ENCODE data around the gene CIAO3.
"Not testable (repeated sequence)": the region's sequence is repeated elsewhere in the genome, so short reads cannot be mapped to it uniquely, and the experiment has no call there.

CIAO3 gene

DNA sequence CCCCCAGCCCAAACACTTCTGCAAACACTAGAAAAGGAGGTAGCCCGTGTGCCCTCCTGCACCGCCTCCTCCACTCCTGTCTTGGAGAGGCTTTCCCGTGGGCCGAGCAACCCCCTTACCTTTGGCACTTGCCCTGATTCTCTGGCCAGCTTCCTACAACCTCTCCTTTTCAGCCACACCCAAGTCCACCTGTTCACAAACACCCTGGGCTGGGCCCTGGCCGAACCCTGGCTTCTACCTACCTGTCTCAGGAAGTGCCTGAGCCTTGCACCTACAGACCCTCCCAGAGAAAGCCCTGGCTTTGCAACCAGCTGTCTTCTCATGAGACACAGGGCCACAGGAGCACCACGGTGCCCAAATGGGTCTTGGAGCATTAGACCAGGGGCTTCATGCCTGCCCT lies 21.9 kb downstream of the CIAO3 start:
- no peaks in the 10 kb centered on the region for H3K9me3 ChIP-seq (ENCODE audit: control insufficient read depth, low read length)
- 91% methylated on average over 3 to 5 of the region's 6 CpGs for WGBS, 2 experiments (ENCODE audit: insufficient coverage in 2 of 2)
- H3K4me3 ChIP-seq (ENCODE audit: extremely low read depth, insufficient read depth, low read length, poor library complexity, severe bottlenecking) = no peak overlapping the region
- no peak overlapping the region for H3K27ac ChIP-seq (ENCODE audit: low read depth, low read length, severe bottlenecking)
- peaks cover 7% of the 10 kb centered on the region for H3K36me3 ChIP-seq (ENCODE audit: control insufficient read depth, insufficient read depth, low read length)
- H3K4me1 ChIP-seq (ENCODE audit: control insufficient read depth, insufficient read depth, low read length, poor library complexity, severe bottlenecking) = peaks cover 16% of the 10 kb centered on the region

DNA sequence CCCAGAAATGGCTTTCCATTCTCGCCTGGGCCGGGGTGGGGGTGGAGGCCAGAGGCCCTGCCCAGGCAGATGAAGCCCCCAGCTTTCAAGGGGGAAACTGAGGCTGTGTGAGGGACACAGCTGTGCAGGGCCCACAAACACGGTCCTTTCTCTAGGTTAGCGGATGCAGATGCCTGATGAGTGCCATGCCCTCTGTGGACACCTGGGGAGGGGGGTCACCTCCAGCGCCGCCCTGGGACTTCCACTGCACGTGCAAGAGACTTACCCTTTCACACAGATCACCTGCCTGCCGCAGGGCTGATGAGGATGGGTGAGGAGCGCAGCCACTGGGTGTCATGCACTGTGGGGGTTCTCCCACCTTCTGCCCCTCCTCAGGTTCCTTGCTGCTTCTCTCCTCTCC lies 22.4 kb downstream of the CIAO3 start:
- Histone ChIP-seq H3K4me1 (ENCODE audit: control insufficient read depth, insufficient read depth, low read length, poor library complexity, severe bottlenecking) (peaks cover 16% of the 10 kb centered on the region), H3K36me3 (ENCODE audit: control insufficient read depth, insufficient read depth, low read length) (peaks cover 7% of the 10 kb centered on the region), H3K4me3 (ENCODE audit: extremely low read depth, insufficient read depth, low read length, poor library complexity, severe bottlenecking) (no peak overlapping the region), H3K9me3 (ENCODE audit: control insufficient read depth, low read length) (no peaks in the 10 kb centered on the region), H3K27ac (ENCODE audit: low read depth, low read length, severe bottlenecking) (no peak overlapping the region)
- 86 to 92% methylated on average over 6 to 9 of the region's 9 CpGs for WGBS, 2 experiments (ENCODE audit: insufficient coverage in 2 of 2)

DNA sequence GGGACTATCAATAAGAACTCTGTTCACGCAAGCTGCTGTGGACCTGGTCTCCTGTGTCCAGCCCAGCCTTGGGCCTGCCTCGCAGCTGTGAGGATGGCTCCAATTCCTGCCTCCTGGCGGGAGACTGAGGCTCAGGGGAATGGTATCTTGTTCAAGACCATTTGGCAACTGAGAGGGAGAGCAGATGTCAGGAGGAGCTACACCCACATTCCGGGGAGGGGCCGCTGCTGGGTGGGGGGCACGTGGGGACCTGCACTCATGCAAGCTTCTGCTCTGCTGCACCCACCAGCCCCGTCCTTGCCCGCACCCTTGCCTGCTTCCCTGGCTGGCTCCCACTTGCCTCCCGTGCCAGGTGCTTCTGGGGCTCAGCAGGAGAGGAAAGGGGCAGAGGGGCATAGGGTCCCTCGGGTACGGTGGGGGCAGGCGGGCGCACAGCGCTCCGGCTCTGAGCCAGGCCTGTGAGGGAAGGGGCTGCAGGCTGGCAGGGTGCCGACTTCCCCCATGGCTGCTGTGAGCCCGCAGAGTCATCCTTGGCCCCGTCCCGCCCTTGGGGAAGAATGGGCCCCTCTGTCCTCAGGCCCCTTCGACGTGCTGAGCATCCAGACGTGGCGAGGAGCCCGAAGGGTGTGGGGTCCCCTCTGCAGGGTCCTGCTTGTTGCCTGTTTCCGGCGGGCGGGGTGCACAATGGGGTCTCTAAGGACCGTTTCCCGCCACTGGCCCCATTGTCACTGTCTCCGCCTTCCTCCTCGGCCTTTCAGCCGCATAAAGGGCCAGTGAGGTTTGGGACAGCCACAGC lies 23.1 kb downstream of the CIAO3 start:
- no peak overlapping the region for H3K27ac ChIP-seq (ENCODE audit: low read depth, low read length, severe bottlenecking)
- H3K4me1 ChIP-seq (ENCODE audit: control insufficient read depth, insufficient read depth, low read length, poor library complexity, severe bottlenecking) = peaks cover 16% of the 10 kb centered on the region
- H3K4me3 ChIP-seq (ENCODE audit: extremely low read depth, insufficient read depth, low read length, poor library complexity, severe bottlenecking) = no peak overlapping the region
- H3K9me3 ChIP-seq (ENCODE audit: control insufficient read depth, low read length) = no peaks in the 10 kb centered on the region
- WGBS, 2 experiments (ENCODE audit: insufficient coverage in 2 of 2) = 78 to 83% methylated on average over 26 to 28 of the region's 32 CpGs
- H3K36me3 ChIP-seq (ENCODE audit: control insufficient read depth, insufficient read depth, low read length) = peaks cover 5% of the 10 kb centered on the region

DNA sequence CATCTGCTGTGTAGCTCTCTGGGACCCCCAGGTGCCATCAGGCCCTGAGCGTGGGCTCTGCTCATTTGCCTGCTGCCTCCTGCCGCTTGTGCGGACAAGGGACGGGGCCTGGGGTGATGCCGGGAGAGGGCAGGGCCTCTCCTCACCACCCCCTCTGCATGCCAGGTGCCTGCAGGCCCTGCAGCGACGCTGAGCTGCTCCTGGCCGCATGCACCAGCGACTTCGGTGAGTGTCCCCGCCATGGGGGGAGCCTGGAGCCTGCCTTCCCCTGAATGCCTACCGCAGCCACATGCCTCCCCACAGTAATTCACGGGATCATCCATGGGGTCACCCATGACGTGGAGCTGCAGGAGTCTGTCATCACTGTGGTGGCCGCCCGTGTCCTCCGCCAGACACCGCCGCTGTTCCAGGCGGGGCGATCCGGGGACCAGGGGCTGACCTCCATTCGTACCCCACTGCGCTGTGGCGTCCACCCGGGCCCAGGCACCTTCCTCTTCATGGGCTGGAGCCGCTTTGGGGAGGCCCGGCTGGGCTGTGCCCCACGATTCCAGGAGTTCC lies 23.9 kb downstream of the CIAO3 start:
- Histone ChIP-seq H3K4me1 (ENCODE audit: control insufficient read depth, insufficient read depth, low read length, poor library complexity, severe bottlenecking) (peaks cover 16% of the 10 kb centered on the region), H3K9me3 (ENCODE audit: control insufficient read depth, low read length) (no peaks in the 10 kb centered on the region), H3K4me3 (ENCODE audit: extremely low read depth, insufficient read depth, low read length, poor library complexity, severe bottlenecking) (no peak overlapping the region), H3K36me3 (ENCODE audit: control insufficient read depth, insufficient read depth, low read length) (peaks cover 4% of the 10 kb centered on the region), H3K27ac (ENCODE audit: low read depth, low read length, severe bottlenecking) (no peak overlapping the region)
- WGBS, 2 experiments (ENCODE audit: insufficient coverage in 2 of 2) = 92% methylated on average over 17 to 29 of the region's 29 CpGs

DNA sequence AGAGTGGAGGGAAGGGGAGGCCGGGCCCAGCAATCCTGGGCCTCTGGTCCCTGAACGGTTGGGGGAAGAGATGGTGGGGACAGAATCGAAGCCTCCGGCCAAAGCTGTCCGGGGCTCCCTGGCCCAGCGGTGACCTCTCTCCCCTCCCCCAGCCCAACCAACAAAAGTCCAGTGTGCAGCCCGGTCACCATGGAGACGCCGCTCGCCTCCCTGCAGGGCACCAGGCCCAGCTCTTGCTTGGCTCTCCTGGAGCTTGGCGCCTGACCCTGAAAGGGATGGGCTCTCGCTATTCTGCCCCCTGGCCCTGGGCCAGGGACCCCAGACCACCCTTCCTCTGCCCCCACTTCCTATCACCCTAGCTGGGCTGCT lies 24.6 kb downstream of the CIAO3 start:
- Histone ChIP-seq H3K4me1 (ENCODE audit: control insufficient read depth, insufficient read depth, low read length, poor library complexity, severe bottlenecking) (peaks cover 16% of the 10 kb centered on the region), H3K9me3 (ENCODE audit: control insufficient read depth, low read length) (no peaks in the 10 kb centered on the region), H3K27ac (ENCODE audit: low read depth, low read length, severe bottlenecking) (peak overlapping the region; percentile 53), H3K4me3 (ENCODE audit: extremely low read depth, insufficient read depth, low read length, poor library complexity, severe bottlenecking) (peak overlapping the region; percentile 58), H3K36me3 (ENCODE audit: control insufficient read depth, insufficient read depth, low read length) (peaks cover 4% of the 10 kb centered on the region)
- WGBS, 2 experiments (ENCODE audit: insufficient coverage in 2 of 2) = 18 to 31% methylated on average over 4 to 11 of the region's 12 CpGs

DNA sequence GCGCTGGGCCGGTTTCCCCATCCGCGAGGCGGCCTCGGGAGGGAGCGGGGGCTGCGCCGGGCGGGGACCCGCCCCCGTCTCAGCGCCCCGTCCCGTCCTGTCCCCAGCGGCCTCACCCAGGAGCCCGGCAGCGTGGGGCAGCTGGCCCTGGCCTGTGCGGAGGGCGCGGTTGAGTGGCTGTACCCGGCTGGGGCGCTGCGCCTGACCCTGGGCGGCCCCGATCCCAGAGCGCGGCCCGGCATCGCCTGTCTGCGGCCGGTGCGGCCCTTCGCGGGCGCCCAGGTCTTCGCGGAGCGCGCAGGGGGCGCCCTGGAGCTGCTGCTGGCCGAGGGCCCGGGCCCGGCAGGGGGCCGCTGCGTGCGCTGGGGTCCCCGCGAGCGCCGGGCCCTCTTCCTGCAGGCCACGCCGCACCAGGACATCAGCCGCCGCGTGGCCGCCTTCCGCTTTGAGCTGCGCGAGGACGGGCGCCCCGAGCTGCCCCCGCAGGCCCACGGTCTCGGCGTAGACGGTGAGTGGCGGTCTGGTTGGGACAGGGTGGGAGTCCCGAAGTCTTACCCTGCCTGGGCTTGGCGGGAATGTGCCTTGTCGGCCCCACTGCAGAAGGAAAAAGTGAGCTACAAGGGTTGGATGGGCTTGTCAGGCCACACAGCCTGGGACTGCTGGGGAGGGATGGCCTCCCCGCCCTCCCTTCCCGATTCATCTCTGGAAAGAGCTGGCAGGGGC lies 25.2 kb downstream of the CIAO3 start:
- Histone ChIP-seq H3K4me1 (ENCODE audit: control insufficient read depth, insufficient read depth, low read length, poor library complexity, severe bottlenecking) (peaks cover 17% of the 10 kb centered on the region), H3K27ac (ENCODE audit: low read depth, low read length, severe bottlenecking) (peak overlapping the region; percentile 53), H3K36me3 (ENCODE audit: control insufficient read depth, insufficient read depth, low read length) (peaks cover 4% of the 10 kb centered on the region), H3K9me3 (ENCODE audit: control insufficient read depth, low read length) (no peaks in the 10 kb centered on the region), H3K4me3 (ENCODE audit: extremely low read depth, insufficient read depth, low read length, poor library complexity, severe bottlenecking) (peak overlapping the region; percentile 58)
- 5% methylated on average over 51 to 69 of the region's 74 CpGs for WGBS, 2 experiments (ENCODE audit: insufficient coverage in 2 of 2)

DNA sequence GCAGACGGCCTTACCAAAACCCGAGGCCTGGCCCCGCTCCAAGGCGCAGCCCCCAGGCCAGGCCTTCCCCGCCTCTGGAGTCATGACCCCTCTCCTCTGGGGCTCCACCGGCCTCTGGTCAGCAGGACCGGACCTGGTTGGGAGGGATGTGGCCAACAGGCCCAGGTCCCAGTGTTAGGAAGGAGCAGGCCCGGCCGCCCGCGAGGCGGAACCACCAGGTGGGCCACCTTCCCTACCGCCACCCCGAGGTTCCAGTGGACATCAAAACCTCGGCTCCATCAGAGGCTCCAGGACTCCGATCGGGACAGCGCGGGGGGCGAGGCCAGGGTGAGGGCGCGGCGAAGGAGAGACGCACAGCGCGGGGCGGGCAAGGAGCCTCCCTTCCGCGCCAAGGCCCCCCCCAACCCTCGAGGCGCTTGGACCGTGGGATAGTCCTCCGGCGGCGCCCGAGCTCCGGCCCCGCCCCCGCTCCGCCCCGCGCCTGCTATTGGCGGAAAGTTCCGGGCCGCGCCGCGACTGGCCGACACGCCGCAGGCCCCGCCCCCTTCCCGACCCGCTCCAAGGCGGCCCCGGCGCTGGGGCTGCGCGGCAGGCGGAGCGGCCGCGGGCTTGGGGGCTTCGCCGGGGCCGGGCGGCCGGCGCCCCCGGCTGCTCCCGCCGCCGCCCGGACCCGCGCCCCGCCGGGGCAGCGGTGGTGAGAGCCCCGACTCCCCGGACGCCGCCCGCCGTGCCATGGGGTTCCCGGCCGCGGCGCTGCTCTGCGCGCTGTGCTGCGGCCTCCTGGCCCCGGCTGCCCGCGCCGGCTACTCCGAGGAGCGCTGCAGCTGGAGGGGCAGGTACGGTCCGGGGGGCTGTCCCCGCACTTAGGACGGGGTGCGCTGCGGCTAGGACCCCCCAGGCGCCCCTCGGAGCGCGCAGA lies 26.0 kb downstream of the CIAO3 start, which contains the start of gene METRN:
METRN (plus strand) TSS at position 561 of the 919 bp plus-strand sequence; CDS start at position 733, 172 bp downstream.
- peak within 1 kb of the TSS; percentile 58 for H3K4me3 ChIP-seq (ENCODE audit: extremely low read depth, insufficient read depth, low read length, poor library complexity, severe bottlenecking)
- peaks cover 19% of the 10 kb centered on the region for H3K4me1 ChIP-seq (ENCODE audit: control insufficient read depth, insufficient read depth, low read length, poor library complexity, severe bottlenecking)
- no peaks in the 10 kb centered on the region for H3K9me3 ChIP-seq (ENCODE audit: control insufficient read depth, low read length)
- peak within 1 kb of the TSS; percentile 53 for H3K27ac ChIP-seq (ENCODE audit: low read depth, low read length, severe bottlenecking)
- peaks cover 4% of the 10 kb centered on the region for H3K36me3 ChIP-seq (ENCODE audit: control insufficient read depth, insufficient read depth, low read length)
- WGBS, 2 experiments (ENCODE audit: insufficient coverage in 2 of 2) = 12 to 15% methylated on average over 79 to 87 of the region's 108 CpGs

DNA sequence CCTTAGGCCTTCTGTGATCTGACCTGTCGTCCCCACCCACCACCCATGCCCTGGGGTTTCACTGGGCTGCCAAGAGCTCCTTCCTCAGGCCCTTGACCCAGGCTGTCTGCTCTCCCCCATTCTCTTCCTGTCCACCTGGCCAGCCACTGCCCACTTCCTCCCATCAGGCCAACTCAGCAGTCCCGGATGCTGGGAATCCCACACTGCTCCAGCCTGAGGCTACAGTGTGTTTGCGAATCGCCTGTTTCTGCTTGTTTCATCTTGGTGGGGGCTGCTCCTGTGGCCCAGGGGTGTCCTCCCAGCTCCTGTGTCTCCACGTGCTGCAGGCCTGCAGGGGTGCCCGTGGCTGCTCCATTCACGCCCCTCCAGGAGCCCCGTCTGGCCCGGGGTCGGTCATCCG lies 26.7 kb downstream of the CIAO3 start:
- H3K4me1 ChIP-seq (ENCODE audit: control insufficient read depth, insufficient read depth, low read length, poor library complexity, severe bottlenecking) = peaks cover 20% of the 10 kb centered on the region
- no peak overlapping the region for H3K27ac ChIP-seq (ENCODE audit: low read depth, low read length, severe bottlenecking)
- H3K4me3 ChIP-seq (ENCODE audit: extremely low read depth, insufficient read depth, low read length, poor library complexity, severe bottlenecking) = no peak overlapping the region
- H3K36me3 ChIP-seq (ENCODE audit: control insufficient read depth, insufficient read depth, low read length) = peaks cover 4% of the 10 kb centered on the region
- no peaks in the 10 kb centered on the region for H3K9me3 ChIP-seq (ENCODE audit: control insufficient read depth, low read length)
- WGBS, 2 experiments (ENCODE audit: insufficient coverage in 2 of 2) = 86 to 99% methylated on average over 9 to 11 of the region's 11 CpGs

DNA sequence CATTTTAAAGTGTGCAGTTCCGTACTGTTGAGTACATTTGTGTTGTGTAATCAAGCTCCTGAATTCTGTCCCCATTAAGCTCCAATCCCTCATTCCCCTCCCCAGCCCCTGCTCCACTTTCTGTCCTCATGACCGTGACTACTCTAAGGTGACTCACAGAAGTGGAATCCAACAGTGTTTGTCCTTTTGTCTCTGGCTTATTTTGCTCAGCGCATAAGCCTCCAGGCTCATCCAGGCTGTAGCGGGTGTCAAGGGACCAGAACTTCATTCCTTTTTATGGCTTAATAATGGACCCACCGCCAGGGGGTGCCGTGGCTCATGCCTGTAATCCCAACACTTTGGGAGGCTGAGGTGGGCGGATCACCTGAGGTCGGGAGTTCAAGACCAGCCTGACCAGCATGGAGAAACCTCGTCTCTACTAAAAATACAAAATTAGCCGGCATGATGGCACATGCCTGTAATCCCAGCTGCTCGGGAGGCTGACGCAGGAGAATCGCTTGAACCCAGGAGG lies 28.0 kb downstream of the CIAO3 start:
- not testable (repeated sequence) for H3K4me3 ChIP-seq (ENCODE audit: extremely low read depth, insufficient read depth, low read length, poor library complexity, severe bottlenecking); H3K36me3 ChIP-seq (ENCODE audit: control insufficient read depth, insufficient read depth, low read length); H3K9me3 ChIP-seq (ENCODE audit: control insufficient read depth, low read length)
- peaks cover 20% of the 10 kb centered on the region for H3K4me1 ChIP-seq (ENCODE audit: control insufficient read depth, insufficient read depth, low read length, poor library complexity, severe bottlenecking)
- peak overlapping the region; percentile 16 for H3K27ac ChIP-seq (ENCODE audit: low read depth, low read length, severe bottlenecking)
- 41 to 44% methylated on average over 11 of the region's 13 CpGs for WGBS, 2 experiments (ENCODE audit: insufficient coverage in 2 of 2)

Data from mesodermal cell (in vitro differentiated cells).